H1 (cell line): ENCODE data around the gene SPTBN1.

Source experiments
- BACH1 ChIP-seq: IDR thresholded peaks from 2 replicates; pipeline ENCODE4 v1.6.1; 2012; ENCODE audit warnings: low read length, improper control_type of control experiment
- EZH2 ChIP-seq: fragments of 200-600 bp; sonication (generic); IDR thresholded peaks from 2 replicates; pipeline ENCODE4 v1.7.1; 2012; ENCODE audit warnings: low read depth, mild to moderate bottlenecking, moderate library complexity, low read length, inconsistent platforms; ENCODE audit not compliant: severe bottlenecking
- GABPA ChIP-seq: IDR thresholded peaks from 2 replicates; pipeline ENCODE4 v1.6.1; 2011; ENCODE audit warnings: mild to moderate bottlenecking, low read length, moderate library complexity, borderline replicate concordance; ENCODE audit not compliant: insufficient read depth
- POLR2A ChIP-seq, 2 experiments: IDR thresholded peaks; 1 replicate in 1 of 2; 2 replicates in 1 of 2; pipeline ENCODE4 v1.6.1; 2011; ENCODE audit warnings: low read depth in 2 of 2, low read length in 2 of 2, mild to moderate bottlenecking in 2 of 2; ENCODE audit errors: control extremely low read depth in 1 of 2
- POLR2AphosphoS5 ChIP-seq: IDR thresholded peaks from 2 replicates; pipeline ENCODE4 v1.6.1; 2011; ENCODE audit warnings: low read depth, low read length
- RNF2 ChIP-seq: fragments of 200-900, 300-1000 bp; sonication (generic); IDR thresholded peaks from 2 replicates; pipeline ENCODE4 v1.7.1; 2016; ENCODE audit warnings: borderline replicate concordance, low read depth, mild to moderate bottlenecking, antibody characterized with exemption, low read length; ENCODE audit not compliant: poor library complexity, severe bottlenecking; ENCODE audit errors: missing control alignments
- RXRA ChIP-seq: IDR thresholded peaks from 2 replicates; pipeline ENCODE4 v1.6.1; 2011; ENCODE audit warnings: low read depth, mild to moderate bottlenecking, low read length, moderate library complexity; ENCODE audit not compliant: insufficient read depth
- SP1 ChIP-seq: IDR thresholded peaks from 2 replicates; pipeline ENCODE4 v1.6.1; 2011; ENCODE audit warnings: low read depth, low read length
- TF ChIP-seq, protein P1 (sequence below): IDR thresholded peaks from 2 replicates; pipeline ENCODE4 v1.6.1; 2011; ENCODE audit warnings: low read length, improper control_type of control experiment
- TF ChIP-seq, protein P2 (sequence below), 3 experiments: IDR thresholded peaks; 1 replicate in 2 of 3; 2 replicates in 1 of 3; pipeline versions ENCODE4 v1.5.1 to v1.6.1; 2011; ENCODE audit warnings: low read length in 3 of 3, mild to moderate bottlenecking in 3 of 3, inconsistent platforms in 2 of 3, low read depth in 1 of 3, moderate library complexity in 1 of 3; ENCODE audit not compliant: insufficient read depth in 1 of 3; ENCODE audit errors: control extremely low read depth in 1 of 3
- TF ChIP-seq, protein P3 (sequence below): IDR thresholded peaks from 2 replicates; pipeline ENCODE4 v1.6.1; 2011; ENCODE audit warnings: low read depth, mild to moderate bottlenecking, low read length; ENCODE audit not compliant: insufficient read depth
- TF ChIP-seq, protein P4 (sequence below): IDR thresholded peaks from 2 replicates; pipeline ENCODE4 v1.6.1; 2012; ENCODE audit warnings: inconsistent platforms

DNA sequence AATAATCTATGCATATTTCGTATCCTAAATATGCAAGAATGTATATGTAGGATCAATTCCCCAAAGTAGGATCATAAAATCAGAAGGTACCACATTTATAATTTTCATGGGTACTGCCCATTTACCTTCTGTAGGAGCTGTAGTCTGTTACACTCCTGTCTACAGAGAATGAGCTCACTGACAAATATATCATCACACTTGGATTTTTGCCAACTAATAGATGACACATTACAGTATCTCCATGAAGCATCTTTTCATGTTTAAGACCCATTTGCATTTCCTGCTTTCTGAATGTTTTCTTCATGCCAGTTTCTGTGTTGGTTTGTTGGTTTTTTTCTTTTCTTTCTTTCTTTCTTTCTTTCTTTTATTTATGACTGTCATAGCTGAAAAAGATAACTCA is 196.4 kb downstream of the SPTBN1 start:
- TF ChIP-seq POLR2AphosphoS5: no peak
- TF ChIP-seq, protein P1, sequence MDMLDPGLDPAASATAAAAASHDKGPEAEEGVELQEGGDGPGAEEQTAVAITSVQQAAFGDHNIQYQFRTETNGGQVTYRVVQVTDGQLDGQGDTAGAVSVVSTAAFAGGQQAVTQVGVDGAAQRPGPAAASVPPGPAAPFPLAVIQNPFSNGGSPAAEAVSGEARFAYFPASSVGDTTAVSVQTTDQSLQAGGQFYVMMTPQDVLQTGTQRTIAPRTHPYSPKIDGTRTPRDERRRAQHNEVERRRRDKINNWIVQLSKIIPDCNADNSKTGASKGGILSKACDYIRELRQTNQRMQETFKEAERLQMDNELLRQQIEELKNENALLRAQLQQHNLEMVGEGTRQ: no peak
- TF ChIP-seq, protein P2, sequence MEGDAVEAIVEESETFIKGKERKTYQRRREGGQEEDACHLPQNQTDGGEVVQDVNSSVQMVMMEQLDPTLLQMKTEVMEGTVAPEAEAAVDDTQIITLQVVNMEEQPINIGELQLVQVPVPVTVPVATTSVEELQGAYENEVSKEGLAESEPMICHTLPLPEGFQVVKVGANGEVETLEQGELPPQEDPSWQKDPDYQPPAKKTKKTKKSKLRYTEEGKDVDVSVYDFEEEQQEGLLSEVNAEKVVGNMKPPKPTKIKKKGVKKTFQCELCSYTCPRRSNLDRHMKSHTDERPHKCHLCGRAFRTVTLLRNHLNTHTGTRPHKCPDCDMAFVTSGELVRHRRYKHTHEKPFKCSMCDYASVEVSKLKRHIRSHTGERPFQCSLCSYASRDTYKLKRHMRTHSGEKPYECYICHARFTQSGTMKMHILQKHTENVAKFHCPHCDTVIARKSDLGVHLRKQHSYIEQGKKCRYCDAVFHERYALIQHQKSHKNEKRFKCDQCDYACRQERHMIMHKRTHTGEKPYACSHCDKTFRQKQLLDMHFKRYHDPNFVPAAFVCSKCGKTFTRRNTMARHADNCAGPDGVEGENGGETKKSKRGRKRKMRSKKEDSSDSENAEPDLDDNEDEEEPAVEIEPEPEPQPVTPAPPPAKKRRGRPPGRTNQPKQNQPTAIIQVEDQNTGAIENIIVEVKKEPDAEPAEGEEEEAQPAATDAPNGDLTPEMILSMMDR (IDR thresholded peaks at IDR 0.05; ENCODE audit: control extremely low read depth in 1 of 3, insufficient read depth in 1 of 3, low read depth in 1 of 3, low read length in 3 of 3): no peak
- TF ChIP-seq RXRA: no peak
- TF ChIP-seq GABPA: no peak
- no peak for TF ChIP-seq EZH2
- TF ChIP-seq, protein P3, sequence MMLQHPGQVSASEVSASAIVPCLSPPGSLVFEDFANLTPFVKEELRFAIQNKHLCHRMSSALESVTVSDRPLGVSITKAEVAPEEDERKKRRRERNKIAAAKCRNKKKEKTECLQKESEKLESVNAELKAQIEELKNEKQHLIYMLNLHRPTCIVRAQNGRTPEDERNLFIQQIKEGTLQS: no peak
- no peak for TF ChIP-seq POLR2A (IDR thresholded peaks at IDR 0.05; ENCODE audit: control extremely low read depth in 1 of 2, low read depth in 2 of 2, low read length in 2 of 2)
- no peak for TF ChIP-seq SP1
- no peak for TF ChIP-seq BACH1
- TF ChIP-seq, protein P4, sequence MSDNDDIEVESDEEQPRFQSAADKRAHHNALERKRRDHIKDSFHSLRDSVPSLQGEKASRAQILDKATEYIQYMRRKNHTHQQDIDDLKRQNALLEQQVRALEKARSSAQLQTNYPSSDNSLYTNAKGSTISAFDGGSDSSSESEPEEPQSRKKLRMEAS: no peak
- TF ChIP-seq RNF2: no peak
